GM18519 (cell line): ENCODE measurements around the gene BCAS4.

Experiments used
- ATAC-seq: cut with Tn5 transposase; IDR thresholded peaks from one replicate; pipeline ENCODE4 v1.9.1; 2021; ENCODE audit warnings: mild to moderate bottlenecking, moderate library complexity; ENCODE audit not compliant: unreplicated experiment, low FRiP score

BCAS4 gene

GRCh38 chr20:50848846-50849673, 54.2 kb downstream of the BCAS4 start:
- no peak for ATAC-seq

GRCh38 chr20:50850721-50851286, 55.9 kb downstream of the BCAS4 start:
- no peak for ATAC-seq

GRCh38 chr20:50852085-50852484, 57.2 kb downstream of the BCAS4 start:
- no peak for ATAC-seq

- no peak for ATAC-seq
These were observed 59.8 kb downstream of the BCAS4 start for GRCh38 chr20:50854506-50855249.

GRCh38 chr20:50855498-50856474, 60.9 kb downstream of the BCAS4 start:
- ATAC-seq = no peak

GRCh38 chr20:50856475-50857041, 61.7 kb downstream of the BCAS4 start:
- ATAC-seq = no peak

GRCh38 chr20:50857348-50857747, 62.5 kb downstream of the BCAS4 start:
- ATAC-seq = no peak

- ATAC-seq = no peak
These were observed 63.7 kb downstream of the BCAS4 start for GRCh38 chr20:50858525-50858924.

- ATAC-seq = no peak
These were observed 64.3 kb downstream of the BCAS4 start for GRCh38 chr20:50859161-50859560.

- no peak for ATAC-seq
These were observed 66.2 kb downstream of the BCAS4 start for GRCh38 chr20:50861012-50861411.

GRCh38 chr20:50862546-50862945, 67.7 kb downstream of the BCAS4 start:
- no peak for ATAC-seq

GRCh38 chr20:50865114-50865513, 70.3 kb downstream of the BCAS4 start:
- no peak for ATAC-seq

GRCh38 chr20:50865591-50865990, 70.7 kb downstream of the BCAS4 start:
- no peak for ATAC-seq

- ATAC-seq = no peak
These were observed 71.3 kb downstream of the BCAS4 start for GRCh38 chr20:50866036-50866685.

- ATAC-seq = no peak
These were observed 72.0 kb downstream of the BCAS4 start for GRCh38 chr20:50866831-50867230.

GRCh38 chr20:50867805-50868204, 72.9 kb downstream of the BCAS4 start:
- ATAC-seq = no peak

- ATAC-seq = no peak
These were observed 73.9 kb downstream of the BCAS4 start for GRCh38 chr20:50868509-50869495.

- ATAC-seq = no peak
These were observed 75.8 kb downstream of the BCAS4 start for GRCh38 chr20:50870561-50871161.
